Inflammatory macrophage treated with lipopolysaccharide for 4 hours (primary cell): ENCODE results near the gene ABCB10.
"Not testable (repeated sequence)": the region's sequence is repeated elsewhere in the genome, so short reads cannot be mapped to it uniquely, and the experiment has no call there.

Experiments
- DNase-seq: peaks from one replicate; pipeline ENCODE4 v3.0.0-alpha.2; 2020

Gene ABCB10

GRCh38 chr1:229570891-229571516, 12.5 kb upstream of the ABCB10 start:
- no peak for DNase-seq

GRCh38 chr1:229570305-229570704, 11.8 kb upstream of the ABCB10 start:
- no peak for DNase-seq

- DNase-seq = peak; percentile 32
Observed at GRCh38 chr1:229567109-229567868, 8.8 kb upstream of the ABCB10 start.

GRCh38 chr1:229563701-229564100, 5.2 kb upstream of the ABCB10 start:
- peak; percentile 97 for DNase-seq

- DNase-seq = no peak
Observed at GRCh38 chr1:229563241-229563640, 4.7 kb upstream of the ABCB10 start.

GRCh38 chr1:229562686-229563085, 4.2 kb upstream of the ABCB10 start:
- DNase-seq = no peak

GRCh38 chr1:229561141-229561540, 2.6 kb upstream of the ABCB10 start:
- DNase-seq = peak; percentile 26

GRCh38 chr1:229560124-229560523, 1.6 kb upstream of the ABCB10 start:
- not testable (repeated sequence) for DNase-seq

- not testable (repeated sequence) for DNase-seq
Observed at GRCh38 chr1:229559336-229559801, 862 bp upstream of the ABCB10 start.

GRCh38 chr1:229557913-229558414, 543 bp downstream of the ABCB10 start:
- DNase-seq = peak; percentile 46

- DNase-seq = peak; percentile 66
Observed at GRCh38 chr1:229557200-229557850, 1.2 kb downstream of the ABCB10 start.

- no peak for DNase-seq
Observed at GRCh38 chr1:229554886-229555621, 3.5 kb downstream of the ABCB10 start.

GRCh38 chr1:229553621-229554130, 4.8 kb downstream of the ABCB10 start:
- DNase-seq = peak; percentile 23

GRCh38 chr1:229552732-229553131, 5.8 kb downstream of the ABCB10 start:
- DNase-seq = no peak

GRCh38 chr1:229550812-229551567, 7.5 kb downstream of the ABCB10 start:
- no peak for DNase-seq

- no peak for DNase-seq
Observed at GRCh38 chr1:229547542-229547941, 11.0 kb downstream of the ABCB10 start.

- DNase-seq = no peak
Observed at GRCh38 chr1:229544587-229544986, 13.9 kb downstream of the ABCB10 start.

- no peak for DNase-seq
Observed at GRCh38 chr1:229539863-229540506, 18.5 kb downstream of the ABCB10 start.

- no peak for DNase-seq
Observed at GRCh38 chr1:229538945-229539344, 19.6 kb downstream of the ABCB10 start.

- DNase-seq = no peak
Observed at GRCh38 chr1:229537894-229538293, 20.6 kb downstream of the ABCB10 start.

GRCh38 chr1:229536982-229537381, 21.5 kb downstream of the ABCB10 start:
- no peak for DNase-seq
